NCI-H1092 (cell line): ENCODE results near the gene NUP62.

ENCODE experiments used
- DNase-seq: peaks from one replicate; lab custom pipeline; 2025; lab: John Stamatoyannopoulos, UW

Gene NUP62

DNA sequence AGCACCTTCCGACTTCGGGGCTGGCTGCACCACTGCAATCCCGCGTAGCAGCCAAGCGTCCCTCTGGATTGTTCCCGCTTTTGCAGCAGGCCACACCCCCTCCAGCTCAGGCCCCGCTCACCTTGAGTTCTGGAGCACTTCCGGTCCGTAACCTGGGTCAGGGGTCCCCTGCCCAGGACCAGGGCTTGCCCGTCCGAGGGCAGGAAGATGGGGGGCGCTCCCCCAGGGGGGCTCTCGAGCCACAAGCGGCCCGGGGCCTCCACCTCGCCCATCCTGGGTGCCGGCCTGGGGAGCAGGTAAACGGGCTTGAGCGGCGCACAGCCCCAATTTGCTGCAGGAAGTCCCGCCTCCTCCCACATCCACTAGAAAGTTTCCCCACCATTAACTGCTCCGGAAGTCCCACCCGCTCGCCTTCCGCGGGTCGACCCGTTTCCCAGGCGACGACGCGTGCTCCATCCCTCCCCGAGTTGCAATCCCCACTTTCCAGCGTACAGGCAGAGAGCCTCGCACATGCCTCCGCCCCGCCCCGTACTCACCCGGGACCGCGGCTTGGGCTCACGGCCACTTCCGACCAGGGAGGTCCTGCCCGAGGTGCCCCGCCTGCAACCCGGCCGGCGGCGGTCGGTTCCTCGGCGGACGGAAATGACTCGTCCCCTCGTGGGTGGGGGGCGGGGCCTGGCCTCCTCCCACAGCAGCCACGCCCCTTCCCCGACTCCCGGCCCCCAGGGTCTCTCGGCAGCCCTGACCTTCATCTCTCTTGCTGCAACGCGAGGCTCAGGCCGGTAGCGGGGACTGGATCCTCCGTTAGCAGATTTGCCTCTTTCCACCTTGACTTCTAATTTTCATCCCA lies 62.1 kb downstream of the NUP62 start, which contains the start of gene PNKP:
TSS of gene PNKP (minus strand) at position 644 of the 850 bp plus-strand sequence. CDS start at position 272, 372 bp downstream.
- DNase-seq = peak; percentile 84

DNA sequence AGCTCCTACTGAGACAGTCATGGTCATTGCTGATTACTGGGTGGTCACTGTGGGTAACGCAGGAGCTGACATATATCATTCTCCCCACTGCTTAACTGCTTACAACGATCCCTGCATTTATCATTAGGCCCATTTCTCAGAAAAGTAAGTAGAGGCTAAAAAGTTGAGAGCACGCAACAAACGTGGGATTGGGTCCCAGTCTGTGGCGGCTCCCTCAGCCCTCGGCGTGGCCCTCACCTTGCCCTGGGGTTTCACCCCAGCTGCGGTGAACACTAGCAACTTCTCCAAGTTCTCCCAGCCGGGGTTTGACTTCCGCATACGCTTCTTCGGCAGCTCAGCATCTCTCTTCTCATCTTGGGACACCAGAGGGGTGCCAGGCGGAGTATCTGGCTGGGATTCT lies 64.4 kb downstream of the NUP62 start:
- no peak for DNase-seq

DNA sequence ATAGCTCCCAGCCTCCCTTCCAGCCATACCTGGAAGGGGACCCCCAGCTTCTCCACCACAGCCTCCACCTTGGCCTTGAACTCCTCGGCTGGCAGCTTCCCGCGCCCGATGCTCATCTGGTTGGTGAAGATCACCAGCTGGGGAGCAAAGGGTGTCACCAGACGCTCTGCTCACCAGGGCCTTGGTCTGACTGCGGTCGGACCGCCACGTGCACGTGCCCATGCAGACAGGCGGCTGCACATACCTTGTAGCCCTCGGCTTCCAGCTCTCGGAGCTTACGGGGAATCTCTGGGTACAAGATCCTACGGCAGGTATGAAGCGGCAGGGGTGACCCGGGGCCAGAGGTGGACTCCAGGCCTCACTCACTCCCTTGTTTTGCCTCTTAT lies 65.4 kb downstream of the NUP62 start:
- DNase-seq = no peak

DNA sequence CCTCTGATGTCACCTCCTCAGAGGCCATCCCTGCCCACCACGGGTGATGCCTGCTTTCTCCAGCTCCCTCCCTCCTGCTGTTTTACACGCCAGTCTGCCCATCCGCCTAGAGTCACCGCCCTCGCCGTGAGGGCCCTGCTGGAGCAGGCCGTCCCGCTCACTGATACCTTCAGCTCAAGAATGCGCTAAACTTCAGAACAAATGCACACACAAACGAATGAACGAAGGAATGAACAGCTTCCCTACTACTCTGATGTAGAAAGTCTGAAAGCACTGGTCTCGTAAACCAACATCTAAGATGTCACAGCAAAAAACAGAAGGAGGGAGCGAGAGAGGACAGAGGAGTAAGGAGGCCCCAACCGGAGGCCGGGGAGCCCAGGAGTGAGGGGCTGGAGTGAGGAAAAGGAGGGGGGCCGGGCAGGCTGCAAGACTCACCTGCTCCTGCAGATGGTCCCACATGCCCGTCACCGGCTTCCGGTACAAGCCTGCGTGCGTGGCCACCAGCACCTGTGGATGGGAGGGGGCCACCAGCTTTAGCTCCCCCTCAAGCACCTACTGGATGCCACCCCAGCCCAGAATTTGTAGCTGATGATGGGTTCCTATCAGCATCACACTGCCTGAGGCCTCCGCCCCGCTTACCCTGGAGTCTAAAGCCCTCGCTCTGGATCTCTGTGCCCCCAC lies 65.9 kb downstream of the NUP62 start:
- no peak for DNase-seq

DNA sequence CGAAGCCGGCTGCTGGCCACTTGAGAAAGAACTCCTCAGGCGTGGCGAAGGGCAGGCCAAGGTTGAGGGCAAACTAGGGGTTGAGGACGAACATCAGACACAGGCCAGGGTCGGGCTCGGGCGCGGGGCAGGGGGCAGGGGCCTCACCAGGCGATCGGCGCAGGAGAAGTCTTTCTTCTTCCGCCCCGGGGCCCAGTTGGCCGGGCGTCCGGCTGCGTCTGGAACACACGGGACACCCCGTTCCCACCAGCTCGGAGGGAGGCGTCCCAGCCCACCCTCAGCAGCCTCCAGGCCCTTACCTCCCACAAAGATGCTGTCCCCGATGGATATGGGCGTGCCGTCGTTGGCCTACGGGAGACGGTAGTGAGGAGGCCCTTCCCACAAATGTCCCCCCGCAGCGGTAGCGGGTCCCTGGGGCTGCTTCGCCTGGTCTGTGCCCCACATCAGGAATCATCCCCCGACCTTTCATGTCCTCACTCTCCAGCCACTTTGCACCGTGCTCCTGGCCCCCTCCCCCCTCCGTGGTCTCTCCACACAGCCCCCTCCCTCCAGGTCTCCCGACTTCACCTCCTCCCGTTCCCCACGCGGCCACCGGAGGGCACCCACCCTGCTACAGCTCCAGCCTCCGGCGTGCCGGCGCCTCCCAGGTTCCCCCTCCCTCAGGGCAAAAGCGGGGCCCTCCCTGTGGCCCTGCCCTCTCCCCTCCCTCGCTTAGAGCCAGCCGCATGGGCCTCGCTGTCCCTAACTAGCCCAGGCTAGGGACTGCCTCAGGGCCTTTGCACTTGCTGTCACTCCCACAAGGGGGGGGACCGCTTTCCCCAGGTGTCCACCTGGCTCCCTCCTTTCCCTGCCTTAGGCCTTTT lies 66.7 kb downstream of the NUP62 start:
- no peak for DNase-seq

DNA sequence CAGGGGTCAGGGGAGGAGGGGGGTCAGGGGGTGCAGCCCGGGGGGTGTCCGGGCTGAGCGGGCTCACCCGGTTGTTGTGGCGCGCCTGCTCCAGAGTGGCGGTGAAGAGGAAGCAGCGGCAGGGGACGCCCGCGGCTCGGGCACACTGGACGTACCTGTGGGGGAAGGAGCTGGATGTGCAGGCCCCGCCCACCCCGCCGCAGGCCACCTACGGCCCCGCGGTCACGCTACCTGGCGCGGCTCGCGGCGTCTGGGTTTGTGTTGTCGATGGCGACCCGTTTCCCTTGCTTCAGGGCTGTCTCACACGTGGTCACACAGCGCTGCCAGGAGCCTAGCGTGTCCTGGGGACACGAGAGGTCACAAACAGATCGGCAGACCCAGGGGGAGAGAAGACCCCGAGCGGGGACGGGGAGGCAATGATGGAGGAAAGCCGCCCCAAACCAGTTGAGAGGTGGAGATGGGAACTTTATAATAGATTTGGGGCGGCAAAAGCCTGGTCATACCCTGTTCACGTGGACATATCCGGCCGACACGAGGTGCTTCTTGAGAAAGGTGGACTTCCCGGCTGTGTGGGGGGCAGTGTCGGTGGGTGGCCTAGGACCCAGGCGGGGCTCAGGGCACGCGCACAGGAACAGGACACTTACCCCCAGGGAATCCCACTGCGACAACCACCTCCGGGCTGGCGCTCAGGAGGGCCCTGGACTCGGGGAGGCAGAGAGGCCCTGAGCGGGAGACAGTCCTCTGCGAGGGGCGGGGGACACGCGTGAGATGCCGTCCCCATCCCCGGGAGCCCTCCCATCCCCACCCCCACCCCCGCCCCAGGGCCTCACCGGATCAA lies 67.5 kb downstream of the NUP62 start:
- DNase-seq = no peak

DNA sequence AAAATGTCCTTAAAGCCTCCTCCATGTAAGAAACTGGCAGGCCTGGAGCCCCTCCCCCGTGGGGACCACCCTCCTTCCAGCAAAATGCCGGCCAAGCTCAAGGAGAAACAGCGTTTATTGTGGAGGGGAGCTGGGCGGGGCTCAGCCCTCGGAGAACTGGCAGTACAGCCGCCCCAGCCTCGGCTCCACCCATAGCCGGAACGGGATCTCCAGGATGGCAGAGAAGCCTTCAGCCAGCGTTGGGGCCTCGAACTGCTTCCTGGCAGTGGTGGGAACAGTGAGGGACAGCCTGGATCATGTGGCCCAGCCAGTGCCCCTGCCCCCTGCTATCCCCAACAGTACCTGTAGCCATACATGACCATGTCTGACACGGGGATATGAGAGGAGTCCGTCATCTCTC lies 68.2 kb downstream of the NUP62 start:
- no peak for DNase-seq

DNA sequence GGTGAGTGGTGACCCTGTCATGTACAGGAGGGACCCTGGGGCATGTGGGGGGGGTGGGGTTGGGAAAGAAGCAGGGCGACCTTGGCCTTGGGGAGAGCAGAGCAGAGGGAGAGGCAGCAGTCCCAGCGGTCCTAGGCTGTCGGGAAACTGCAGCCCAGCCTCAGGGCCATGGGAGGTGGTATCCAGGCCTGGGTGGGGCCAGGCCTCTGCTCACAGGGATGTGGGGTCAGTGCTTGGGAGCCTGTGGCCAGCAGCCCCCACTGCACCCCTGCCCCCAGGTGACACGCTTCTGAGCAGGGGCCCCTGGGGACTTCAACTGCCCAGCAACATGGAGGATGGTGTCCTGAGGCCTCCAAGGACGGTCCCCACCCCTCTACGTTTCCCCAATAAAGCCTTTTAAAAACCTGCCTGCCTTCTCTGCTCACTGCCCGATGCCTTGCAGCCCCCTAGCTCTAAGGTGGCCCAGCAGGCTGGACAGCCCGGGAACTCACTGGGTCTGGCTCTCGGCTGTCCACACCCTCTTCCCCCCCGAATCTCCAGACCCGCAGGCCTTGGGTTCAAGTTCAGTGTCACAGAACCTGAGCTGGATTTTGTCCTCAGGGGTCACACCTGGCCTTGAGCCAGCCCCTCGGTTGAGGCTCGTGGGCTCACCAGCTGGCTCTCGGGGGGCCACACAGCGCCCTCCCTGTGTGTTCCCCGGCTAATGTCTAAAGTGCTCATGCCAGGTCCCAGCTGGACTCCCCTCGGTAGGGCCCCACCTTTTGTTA lies 68.8 kb downstream of the NUP62 start:
- no peak for DNase-seq

DNA sequence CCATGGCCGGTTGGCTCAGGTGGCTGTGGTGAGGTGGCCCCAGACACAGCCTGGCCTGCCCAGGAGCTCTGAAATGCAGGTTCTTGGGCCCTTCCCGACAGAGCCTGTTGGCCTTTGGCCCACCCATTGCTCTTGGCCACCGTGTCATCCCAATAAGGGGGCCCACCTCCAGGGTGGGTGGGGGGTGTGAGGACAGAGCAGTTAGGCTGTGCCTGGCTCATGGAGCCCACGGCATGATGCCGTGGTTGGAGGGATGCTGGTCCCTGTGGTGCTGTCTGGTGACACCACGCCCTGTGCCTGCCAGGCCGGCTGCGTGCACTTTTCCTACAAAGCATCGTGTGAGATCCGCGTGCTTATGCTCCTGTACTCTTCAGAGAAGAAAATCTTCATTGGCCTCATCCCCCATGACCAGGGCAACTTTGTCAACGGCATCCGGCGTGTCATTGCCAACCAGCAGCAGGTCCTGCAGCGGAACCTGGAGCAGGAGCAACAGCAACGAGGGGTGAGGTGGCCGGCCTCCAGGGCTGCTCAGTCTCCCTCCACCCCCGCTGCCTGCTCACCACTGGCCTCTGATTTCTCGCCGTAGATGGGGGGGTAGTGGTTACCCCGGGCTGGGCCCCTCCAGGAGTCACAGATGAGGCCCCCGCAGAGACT lies 69.5 kb downstream of the NUP62 start:
- DNase-seq = no peak

DNA sequence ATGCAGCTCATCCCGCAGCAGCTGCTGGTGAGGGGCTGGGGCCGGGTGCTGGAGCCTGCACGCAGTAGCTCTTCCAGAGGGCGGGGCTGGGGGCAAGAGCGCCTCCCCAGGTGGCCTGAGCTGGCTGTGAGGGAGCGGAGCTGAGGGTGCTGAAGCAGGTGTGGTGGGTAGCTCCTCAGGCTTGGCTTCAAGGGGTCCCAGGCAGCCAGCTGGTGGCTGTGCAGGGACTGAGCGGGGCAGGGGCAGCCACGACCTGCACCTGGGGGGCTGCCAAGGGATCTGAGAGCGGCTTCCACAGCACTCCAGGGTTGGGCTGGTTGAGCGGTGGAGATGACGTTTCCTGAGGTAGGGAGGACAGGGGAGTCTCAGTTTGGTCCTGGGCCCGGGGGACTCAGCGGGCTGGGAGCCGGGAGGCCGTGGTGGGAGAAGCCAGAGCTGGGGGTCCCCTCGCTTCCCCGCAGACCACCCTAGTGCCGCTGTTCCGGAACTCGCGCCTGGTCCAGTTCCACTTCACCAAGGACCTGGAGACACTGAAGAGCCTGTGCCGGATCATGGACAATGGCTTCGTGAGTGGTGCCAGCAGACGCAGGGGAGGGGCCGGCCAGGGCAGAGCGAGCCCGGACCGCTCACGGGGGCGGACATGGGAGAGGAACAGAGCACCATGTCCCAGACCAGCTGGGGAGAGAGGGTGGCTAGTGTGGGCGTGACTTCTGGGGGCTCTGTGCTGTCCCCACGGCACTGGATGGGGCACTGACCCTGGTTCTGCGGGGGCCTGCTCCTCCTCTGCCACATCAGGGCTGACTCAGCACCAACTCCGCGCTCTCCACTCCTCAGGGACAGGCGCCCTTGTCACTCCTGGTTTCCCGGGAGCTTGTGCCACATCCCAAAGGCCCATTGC lies 71.0 kb downstream of the NUP62 start:
- no peak for DNase-seq

DNA sequence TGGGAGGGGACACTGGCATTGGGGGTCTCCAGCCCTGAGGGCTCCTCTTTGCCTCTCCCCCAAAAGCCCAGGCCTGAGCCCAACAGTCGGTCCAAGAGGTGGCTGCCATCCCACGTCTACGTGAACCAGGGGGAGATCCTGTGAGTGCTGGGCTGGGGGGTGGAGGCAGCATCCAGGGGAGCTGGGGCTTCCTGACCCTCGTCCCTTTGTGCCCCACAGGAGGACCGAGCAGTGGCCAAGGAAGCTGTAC lies 71.5 kb downstream of the NUP62 start:
- no peak for DNase-seq

DNA sequence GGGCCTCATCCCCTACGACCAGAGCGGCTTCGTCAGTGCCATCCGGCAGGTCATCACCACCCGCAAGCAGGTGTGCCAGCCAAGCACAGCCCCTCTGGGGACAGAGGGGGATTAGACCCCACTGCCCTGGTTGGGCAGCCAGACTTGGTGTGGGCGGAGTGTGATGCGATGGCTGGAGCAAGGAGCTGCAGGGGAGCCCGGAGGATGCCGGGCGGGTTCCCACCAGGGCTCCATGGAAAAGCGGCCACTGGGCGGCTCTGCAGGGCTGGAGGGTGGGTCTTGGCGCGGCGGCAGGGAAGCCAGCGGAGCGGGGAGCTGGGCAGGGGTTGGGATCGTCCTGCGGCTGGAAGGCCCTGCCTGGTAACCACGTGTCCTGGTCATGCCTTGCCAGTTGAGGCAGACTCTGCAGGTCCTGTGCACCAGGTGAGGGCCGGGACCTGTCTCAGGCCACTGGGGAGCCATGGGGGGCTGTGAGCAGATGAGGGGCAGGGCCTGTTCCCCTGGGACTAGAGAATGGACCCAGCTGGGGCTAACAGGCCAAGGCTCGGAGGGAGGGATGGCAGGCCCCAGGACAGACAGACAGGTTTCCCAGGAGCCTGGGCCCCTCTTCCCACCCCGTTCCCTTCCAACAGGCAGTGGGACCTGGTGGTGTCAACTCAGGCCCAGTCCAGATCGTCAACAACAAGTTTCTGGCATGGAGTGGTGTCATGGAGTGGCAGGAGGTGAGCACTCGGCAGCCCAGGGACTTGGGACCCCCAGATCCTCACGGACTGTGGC lies 72.1 kb downstream of the NUP62 start:
- DNase-seq = no peak
